Measurements from ENCODE around the gene XPNPEP2.

The XPNPEP2 gene, protein sequence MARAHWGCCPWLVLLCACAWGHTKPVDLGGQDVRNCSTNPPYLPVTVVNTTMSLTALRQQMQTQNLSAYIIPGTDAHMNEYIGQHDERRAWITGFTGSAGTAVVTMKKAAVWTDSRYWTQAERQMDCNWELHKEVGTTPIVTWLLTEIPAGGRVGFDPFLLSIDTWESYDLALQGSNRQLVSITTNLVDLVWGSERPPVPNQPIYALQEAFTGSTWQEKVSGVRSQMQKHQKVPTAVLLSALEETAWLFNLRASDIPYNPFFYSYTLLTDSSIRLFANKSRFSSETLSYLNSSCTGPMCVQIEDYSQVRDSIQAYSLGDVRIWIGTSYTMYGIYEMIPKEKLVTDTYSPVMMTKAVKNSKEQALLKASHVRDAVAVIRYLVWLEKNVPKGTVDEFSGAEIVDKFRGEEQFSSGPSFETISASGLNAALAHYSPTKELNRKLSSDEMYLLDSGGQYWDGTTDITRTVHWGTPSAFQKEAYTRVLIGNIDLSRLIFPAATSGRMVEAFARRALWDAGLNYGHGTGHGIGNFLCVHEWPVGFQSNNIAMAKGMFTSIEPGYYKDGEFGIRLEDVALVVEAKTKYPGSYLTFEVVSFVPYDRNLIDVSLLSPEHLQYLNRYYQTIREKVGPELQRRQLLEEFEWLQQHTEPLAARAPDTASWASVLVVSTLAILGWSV

GRCh38 chrX:129738466-129739308 lies at the start of gene XPNPEP2:
XPNPEP2 (plus strand) TSS chrX:129738979; CDS start chrX:129739214, 235 bp downstream.
- DNase-seq (ENCODE audit: low read depth in 1 of 2, low spot score in 1 of 2): no peak

- DNase-seq (ENCODE audit: low read depth in 1 of 2, low spot score in 1 of 2): no peak
Observed at GRCh38 chrX:129689796-129690195, 49.0 kb upstream of the XPNPEP2 start.

- DNase-seq (ENCODE audit: low read depth in 1 of 2, low spot score in 1 of 2): no peak
Observed at GRCh38 chrX:129690435-129690834, 48.3 kb upstream of the XPNPEP2 start.

DNA sequence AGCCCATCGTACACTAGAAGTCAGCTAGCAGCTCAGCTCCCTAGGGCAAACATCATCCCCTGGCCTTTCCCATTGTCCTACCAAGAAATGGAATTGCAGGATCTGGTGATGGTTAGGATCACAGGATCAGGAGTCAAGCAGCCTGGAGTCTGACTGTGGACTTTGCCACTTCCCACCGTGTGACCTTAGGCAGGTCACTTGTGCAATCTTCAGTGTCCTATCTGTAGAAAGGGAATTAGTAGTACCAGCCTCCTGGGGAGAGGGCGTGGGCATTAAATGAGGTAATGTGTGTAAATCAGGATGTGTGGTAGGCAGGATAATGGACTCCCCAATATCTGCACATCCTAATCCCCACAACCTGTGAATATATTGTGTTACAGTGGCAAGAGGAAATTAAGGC lies 45.4 kb upstream of the XPNPEP2 start:
- DNase-seq (ENCODE audit: low read depth in 1 of 2, low spot score in 1 of 2): no peak

DNA sequence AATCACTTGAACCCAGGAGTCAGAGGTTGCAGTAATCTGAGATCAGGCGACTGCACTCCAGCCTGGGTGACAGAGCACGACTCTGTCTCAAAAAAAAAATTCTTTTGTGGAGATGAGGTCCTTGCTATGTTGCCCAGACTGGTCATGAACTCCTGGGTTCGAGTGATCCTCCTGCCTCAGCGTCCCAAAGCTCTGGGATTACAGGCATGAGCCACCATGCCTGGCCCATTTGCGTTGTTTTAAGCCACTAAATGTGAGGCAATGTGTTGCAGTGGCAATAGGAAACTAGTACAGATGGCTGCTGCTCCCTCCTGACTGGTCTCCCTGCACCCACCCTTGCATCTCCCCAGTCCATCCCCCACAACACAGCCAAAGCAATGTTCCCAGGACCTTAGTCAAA lies 44.0 kb upstream of the XPNPEP2 start:
- DNase-seq (ENCODE audit: low read depth in 1 of 2, low spot score in 1 of 2): no peak

DNA sequence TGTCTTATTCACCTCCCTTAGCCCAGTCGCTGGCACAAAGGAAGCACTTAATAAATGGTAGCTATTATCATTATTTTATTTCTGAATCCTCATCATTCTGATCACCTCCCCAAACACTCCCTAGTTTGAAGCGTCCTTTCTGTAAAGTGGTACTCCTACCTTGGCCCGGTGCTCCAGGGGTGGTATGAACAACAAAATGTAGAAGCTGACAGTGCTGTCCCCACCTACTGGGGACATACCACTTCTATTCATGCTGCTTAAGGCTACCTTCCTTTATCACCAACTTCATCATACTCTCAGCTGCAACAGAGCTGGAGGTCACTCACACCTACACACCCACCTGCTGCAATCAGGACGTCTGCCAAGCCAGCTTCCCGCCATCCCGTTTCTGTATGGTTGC lies 43.2 kb upstream of the XPNPEP2 start:
- no peak for DNase-seq (ENCODE audit: low read depth in 1 of 2, low spot score in 1 of 2)

DNA sequence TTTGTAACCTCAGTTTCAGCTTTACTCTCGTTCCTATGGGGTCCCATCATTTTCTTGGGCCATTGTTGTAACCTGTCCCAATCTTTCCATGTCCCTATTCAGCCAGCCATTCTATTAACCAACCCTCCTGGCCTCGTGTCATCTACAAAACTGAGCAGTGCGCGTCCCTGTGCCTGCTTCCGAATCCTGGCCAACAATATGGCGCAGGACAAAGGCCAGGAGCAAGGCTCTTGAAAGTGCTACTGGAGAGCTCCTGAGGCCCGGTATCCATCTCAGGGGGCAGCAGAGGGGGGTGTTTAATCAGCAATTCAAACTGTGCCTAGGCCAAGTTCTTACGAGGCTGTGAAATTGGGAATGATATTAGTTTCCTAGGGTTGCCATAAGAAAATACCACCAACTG lies 42.8 kb upstream of the XPNPEP2 start:
- DNase-seq (ENCODE audit: low read depth in 1 of 2, low spot score in 1 of 2): no peak

DNA sequence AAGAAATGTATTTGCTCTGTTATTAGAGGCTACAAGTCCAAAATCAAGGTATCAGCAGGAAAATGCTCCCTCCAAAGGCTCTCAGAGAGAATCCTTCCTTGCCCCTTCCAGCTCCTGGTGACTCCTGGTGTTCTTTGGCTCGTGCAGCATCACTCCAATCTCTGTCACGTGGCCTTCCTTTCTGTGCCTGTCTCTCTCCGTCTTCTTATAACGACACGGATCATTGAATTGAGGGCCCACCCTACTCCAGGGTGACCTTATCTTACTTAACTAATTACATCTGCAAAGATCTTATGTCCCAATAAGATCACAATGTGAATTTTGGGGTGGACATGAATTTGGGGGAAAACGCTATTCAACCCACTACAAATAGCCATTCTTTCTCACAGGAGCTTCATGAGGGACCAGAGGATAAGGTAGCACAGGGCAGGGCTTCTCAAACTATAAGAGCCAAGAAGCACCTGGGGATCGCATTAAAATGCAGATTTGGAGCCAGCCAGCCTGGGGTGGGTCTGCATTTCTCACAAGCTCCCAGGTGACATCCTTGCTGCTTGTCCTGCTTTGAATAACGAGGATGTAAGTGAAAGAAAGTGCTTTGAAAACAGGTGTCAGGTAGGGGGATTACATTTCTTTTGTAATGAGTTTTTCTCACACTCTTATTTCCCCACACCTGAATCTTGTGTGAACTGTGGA lies 42.2 kb upstream of the XPNPEP2 start:
- no peak for DNase-seq (ENCODE audit: low read depth in 1 of 2, low spot score in 1 of 2)

- no peak for DNase-seq (ENCODE audit: low read depth in 1 of 2, low spot score in 1 of 2)
Observed at GRCh38 chrX:129697204-129697829, 41.5 kb upstream of the XPNPEP2 start.

DNA sequence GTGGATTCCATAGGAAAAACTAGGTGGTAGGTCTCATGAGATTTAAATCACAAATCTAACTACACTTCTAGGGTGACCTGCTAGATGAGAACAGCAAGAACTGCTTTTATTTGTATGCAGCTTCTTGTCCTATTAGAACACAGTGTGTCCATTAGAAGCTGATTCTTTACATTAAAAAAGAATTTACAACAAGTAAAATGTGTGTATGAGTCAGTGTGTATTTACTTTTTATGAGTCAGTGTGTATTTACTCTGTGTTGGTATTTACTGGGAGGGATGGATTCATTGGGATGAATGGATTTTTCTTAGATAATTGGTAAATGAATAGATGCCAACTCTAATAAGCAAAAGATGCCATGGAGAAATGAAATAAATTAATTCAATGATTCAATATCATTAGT lies 40.6 kb upstream of the XPNPEP2 start:
- DNase-seq (ENCODE audit: low read depth in 1 of 2, low spot score in 1 of 2): no peak

DNA sequence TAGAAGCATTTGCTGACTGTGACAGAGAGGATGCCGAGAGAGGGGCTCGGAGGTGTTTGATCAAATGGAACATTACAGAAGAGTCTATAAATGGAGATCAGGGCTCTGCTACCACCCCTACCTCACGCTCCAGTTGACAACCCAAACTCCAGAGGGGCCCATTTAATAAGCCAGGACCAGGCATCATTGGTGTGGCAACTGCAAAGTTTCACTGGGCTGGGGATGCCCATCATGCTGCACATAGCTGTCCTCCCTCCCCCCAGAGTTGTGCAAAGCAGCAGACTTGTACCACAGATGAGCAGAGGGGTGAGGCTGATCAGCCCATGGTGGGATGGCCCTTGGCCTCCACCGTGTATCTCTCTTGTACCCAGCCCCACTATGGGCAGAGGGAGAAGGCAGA lies 38.2 kb upstream of the XPNPEP2 start:
- DNase-seq (ENCODE audit: low read depth in 1 of 2, low spot score in 1 of 2): no peak

- DNase-seq (ENCODE audit: low read depth in 1 of 2, low spot score in 1 of 2): no peak
Observed at GRCh38 chrX:129701624-129702069, 37.1 kb upstream of the XPNPEP2 start.

- no peak for DNase-seq (ENCODE audit: low read depth in 1 of 2, low spot score in 1 of 2)
Observed at GRCh38 chrX:129704491-129704890, 34.3 kb upstream of the XPNPEP2 start.

- DNase-seq (ENCODE audit: low read depth in 1 of 2, low spot score in 1 of 2): no peak
Observed at GRCh38 chrX:129705377-129705925, 33.3 kb upstream of the XPNPEP2 start.

- no peak for DNase-seq (ENCODE audit: low read depth in 1 of 2, low spot score in 1 of 2)
Observed at GRCh38 chrX:129705988-129706387, 32.8 kb upstream of the XPNPEP2 start.

GRCh38 chrX:129706400-129707072 lies 32.2 kb upstream of the XPNPEP2 start:
- no peak for DNase-seq (ENCODE audit: low read depth in 1 of 2, low spot score in 1 of 2)

- no peak for DNase-seq (ENCODE audit: low read depth in 1 of 2, low spot score in 1 of 2)
Observed at GRCh38 chrX:129714581-129714980, 24.2 kb upstream of the XPNPEP2 start.

DNA sequence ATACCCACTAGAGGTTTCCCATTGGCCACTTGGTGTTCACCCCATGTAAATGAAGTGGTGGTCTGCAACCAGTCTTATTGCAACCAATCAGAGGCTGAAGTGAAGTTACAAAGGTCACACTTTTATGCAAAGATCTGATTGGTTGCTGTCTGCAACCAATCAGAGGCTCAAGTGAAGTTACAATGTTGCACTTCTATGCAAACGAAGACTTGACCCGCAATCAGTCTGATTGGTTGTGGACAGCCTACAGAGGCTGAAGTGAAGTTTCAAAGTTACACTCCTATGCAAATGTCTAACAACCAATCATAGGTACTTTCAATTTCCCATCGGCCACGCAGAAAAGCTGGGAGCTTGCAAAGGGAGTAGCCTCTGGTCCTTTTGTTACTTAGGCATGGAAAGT lies 22.3 kb upstream of the XPNPEP2 start:
- DNase-seq (ENCODE audit: low read depth in 1 of 2, low spot score in 1 of 2): no peak

DNA sequence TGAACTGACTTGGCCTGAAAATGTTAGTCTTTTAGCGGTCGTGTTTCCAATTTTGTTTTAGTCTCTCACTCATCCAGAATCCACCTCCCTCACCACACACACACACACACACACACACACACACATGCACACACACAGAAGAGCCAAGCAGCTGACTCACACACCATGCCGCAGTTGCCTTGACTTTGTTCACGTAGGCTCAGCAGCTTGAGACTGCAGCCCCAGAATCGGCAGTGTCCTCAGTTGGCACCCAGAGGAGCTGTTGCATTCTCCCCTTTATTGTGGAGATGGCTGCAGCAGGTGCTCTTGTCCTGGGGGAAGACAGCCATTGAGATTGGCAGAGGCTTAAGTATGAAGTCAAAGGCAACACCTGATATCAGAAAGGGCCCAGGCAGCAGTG lies 20.9 kb upstream of the XPNPEP2 start:
- DNase-seq (ENCODE audit: low read depth in 1 of 2, low spot score in 1 of 2): no peak

DNA sequence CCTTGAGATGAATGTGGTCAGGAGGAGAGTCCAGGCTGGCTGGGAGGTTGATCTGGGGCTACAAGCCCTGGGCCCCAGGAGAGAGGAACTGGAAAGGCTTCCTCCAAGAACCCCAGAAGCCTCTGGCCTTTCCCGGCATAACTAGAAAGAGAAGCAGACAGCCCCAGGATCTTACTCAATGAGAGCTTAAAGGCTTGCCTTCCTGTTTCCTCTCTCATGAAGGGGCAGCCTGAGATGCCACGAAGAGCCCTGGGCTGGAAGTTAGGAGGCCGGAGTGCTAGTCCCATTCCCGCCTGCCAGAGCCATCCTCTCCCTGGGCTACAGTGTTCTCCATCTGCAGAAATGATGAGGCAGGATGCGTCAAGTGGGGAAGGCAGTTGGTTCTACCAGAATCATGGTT lies 20.1 kb upstream of the XPNPEP2 start:
- DNase-seq (ENCODE audit: low read depth in 1 of 2, low spot score in 1 of 2): no peak
